Ascending aorta (tissue), 2 donors: ENCODE results near the gene CACNA1D. TPM values are rescaled to one million over a fixed set of nuclear protein-coding genes. Genes with fewer than 3 reads are reported as not detected.

ENCODE experiments used
- DNase-seq, 2 donors: peaks; one replicate each; pipeline ENCODE4 v3.0.0-alpha.2; 2019; ENCODE audit warnings: low spot score in 2 of 2
- H3K27ac ChIP-seq, 2 donors: fragments of 200-600 bp; sonication (generic); one replicate each; pipeline ENCODE4 v1.5.1; 2016 to 2017; ENCODE audit warnings: mild to moderate bottlenecking in 1 of 2
- H3K27me3 ChIP-seq: fragments of 200-600 bp; sonication (generic); one replicate; pipeline ENCODE4 v1.5.1; 2017
- H3K36me3 ChIP-seq, 2 donors: fragments of 200-600 bp; sonication (generic); one replicate each; pipeline ENCODE4 v1.5.1; 2016
- H3K4me1 ChIP-seq, 2 donors: fragments of 200-600 bp; sonication (generic); one replicate each; pipeline ENCODE4 v1.5.1; 2016 to 2017; ENCODE audit warnings: mild to moderate bottlenecking in 1 of 2
- H3K4me3 ChIP-seq, 2 donors: fragments of 200-600 bp; sonication (generic); one replicate each; pipeline ENCODE4 v1.5.1; 2016 to 2017; ENCODE audit warnings: mild to moderate bottlenecking in 1 of 2
- H3K9me3 ChIP-seq, 2 donors: fragments of 200-600 bp; sonication (generic); one replicate each; pipeline ENCODE4 v1.5.1; 2016
- CTCF ChIP-seq, 3 experiments: fragments of 200-600 bp in 2 of 3; fragments of 450-650 bp in 1 of 3; sonication (generic) in 2 of 3; IDR thresholded peaks; one replicate each; pipeline ENCODE4 v1.5.1; 2016 to 2019; ENCODE audit warnings: antibody characterized with exemption in 3 of 3, mild to moderate bottlenecking in 1 of 3, moderate library complexity in 1 of 3
- intact Hi-C: fragments of 100-400 bp; cut with DNase I; formaldehyde crosslinking; loops from one replicate; pipeline ENCODE4 v1.15.1; 2023
- total RNA-seq: library from RNA; depleted of rRNA; stranded (reverse); fragments of >200 nt; gene quantifications from one replicate; pipeline ENCODE4 v1.1.0, GENCODE V29; 2016

CACNA1D gene
- total RNA-seq, 1 donor from 2014 or later, result 0.43 TPM

- TF ChIP-seq CTCF (IDR thresholded peaks at IDR 0.05), result no peak
- Histone ChIP-seq H3K4me1 (no peaks in the 10 kb centered on the region), H3K9me3 (no peaks in the 10 kb centered on the region), H3K4me3 (no peak overlapping the region), H3K27me3 (no peaks in the 10 kb centered on the region), H3K27ac (no peak overlapping the region), H3K36me3 (peaks cover 21 to 22% of the 10 kb centered on the region in 2 donors)
- intact Hi-C loops, result no loop called here
- no peak for DNase-seq
Observed at GRCh38 chr3:53856964-53857363, 362.6 kb downstream of the CACNA1D start.

GRCh38 chr3:53858096-53858741, 363.8 kb downstream of the CACNA1D start:
- Histone ChIP-seq H3K36me3 (peaks cover 27 to 32% of the 10 kb centered on the region in 2 donors), H3K4me3 (no peak overlapping the region), H3K27me3 (no peaks in the 10 kb centered on the region), H3K27ac (no peak overlapping the region), H3K4me1 (no peaks in the 10 kb centered on the region), H3K9me3 (no peaks in the 10 kb centered on the region)
- no peak for DNase-seq
- TF ChIP-seq CTCF (IDR thresholded peaks at IDR 0.05), result no peak
- intact Hi-C loops, result no loop called here

DNA sequence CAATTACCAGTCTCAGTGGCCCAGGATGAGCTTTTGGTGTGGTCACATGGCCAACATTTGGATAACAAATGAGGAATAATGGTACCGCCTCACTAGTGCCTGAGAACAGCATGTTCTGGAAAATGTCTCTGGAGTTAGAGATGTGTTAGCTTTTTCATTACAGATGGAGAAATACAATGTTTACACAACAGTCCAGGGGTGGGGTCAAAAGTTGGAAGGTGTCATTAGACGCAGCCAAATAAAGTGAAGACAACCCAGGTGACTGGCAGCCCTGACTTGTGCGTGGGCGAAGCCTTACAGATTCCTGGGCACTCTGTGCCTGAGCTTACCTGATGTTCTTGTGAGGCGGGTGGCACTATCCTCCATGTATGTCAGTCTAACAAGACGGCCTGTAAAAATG, 364.8 kb downstream of the CACNA1D start:
- H3K4me1 ChIP-seq, result no peaks in the 10 kb centered on the region
- no peaks in the 10 kb centered on the region for H3K27me3 ChIP-seq
- no peaks in the 10 kb centered on the region for H3K9me3 ChIP-seq
- intact Hi-C loops, result no loop called here
- H3K36me3 ChIP-seq, result peaks cover 28 to 42% of the 10 kb centered on the region in 2 donors
- TF ChIP-seq CTCF (IDR thresholded peaks at IDR 0.05), result no peak
- no peak overlapping the region for H3K4me3 ChIP-seq
- H3K27ac ChIP-seq, result no peak overlapping the region
- no peak for DNase-seq

DNA sequence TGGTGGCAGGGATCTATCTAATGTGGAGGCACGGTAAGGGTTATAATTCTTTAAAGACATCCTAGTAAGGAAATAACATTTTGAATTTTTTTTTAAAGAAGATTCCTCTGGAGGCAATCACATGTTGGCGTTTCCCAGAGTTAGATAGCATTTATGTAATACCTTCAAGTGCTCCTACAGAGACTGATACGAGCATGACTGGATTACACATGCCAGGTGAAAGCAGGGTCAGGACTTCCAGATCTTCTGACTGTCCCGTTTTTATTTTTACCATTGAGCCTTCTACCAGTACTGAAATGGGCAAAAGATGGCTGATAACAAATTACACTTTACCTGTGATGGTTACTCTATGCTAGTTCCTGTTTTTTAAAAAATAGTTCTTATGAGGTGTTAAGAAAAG, 365.8 kb downstream of the CACNA1D start:
- intact Hi-C loops, result no loop called here
- Histone ChIP-seq H3K36me3 (peaks cover 36 to 52% of the 10 kb centered on the region in 2 donors), H3K4me3 (no peak overlapping the region), H3K9me3 (no peaks in the 10 kb centered on the region), H3K27me3 (no peaks in the 10 kb centered on the region), H3K4me1 (no peaks in the 10 kb centered on the region), H3K27ac (no peak overlapping the region)
- no peak for DNase-seq
- no peak for TF ChIP-seq CTCF (IDR thresholded peaks at IDR 0.05)

- Histone ChIP-seq H3K9me3 (no peaks in the 10 kb centered on the region), H3K4me1 (no peaks in the 10 kb centered on the region), H3K36me3 (peaks cover 44 to 59% of the 10 kb centered on the region in 2 donors), H3K4me3 (no peak overlapping the region), H3K27me3 (no peaks in the 10 kb centered on the region), H3K27ac (no peak overlapping the region)
- intact Hi-C loops, result no loop called here
- no peak for TF ChIP-seq CTCF (IDR thresholded peaks at IDR 0.05)
- DNase-seq, result no peak
Observed at GRCh38 chr3:53862241-53862640, 367.8 kb downstream of the CACNA1D start.

GRCh38 chr3:53863145-53863544, 368.7 kb downstream of the CACNA1D start:
- Histone ChIP-seq H3K36me3 (peaks cover 53 to 62% of the 10 kb centered on the region in 2 donors), H3K4me3 (no peak overlapping the region)
- intact Hi-C loops, result no loop called here

More at GRCh38 chr3:53863145-53863544, 368.7 kb downstream of the CACNA1D start:
- Histone ChIP-seq H3K27me3 (no peaks in the 10 kb centered on the region), H3K4me1 (no peaks in the 10 kb centered on the region), H3K27ac (no peak overlapping the region), H3K9me3 (no peaks in the 10 kb centered on the region)
- DNase-seq, result no peak
- no peak for TF ChIP-seq CTCF (IDR thresholded peaks at IDR 0.05)
